ENCODE results near the gene RPL12. TPM values are rescaled to one million over a fixed set of nuclear protein-coding genes. Genes with fewer than 3 reads are reported as not detected.

The RPL12 gene
- total RNA-seq, 2 donors from 2014 or later, result 1,789 to 1,979 TPM

DNA sequence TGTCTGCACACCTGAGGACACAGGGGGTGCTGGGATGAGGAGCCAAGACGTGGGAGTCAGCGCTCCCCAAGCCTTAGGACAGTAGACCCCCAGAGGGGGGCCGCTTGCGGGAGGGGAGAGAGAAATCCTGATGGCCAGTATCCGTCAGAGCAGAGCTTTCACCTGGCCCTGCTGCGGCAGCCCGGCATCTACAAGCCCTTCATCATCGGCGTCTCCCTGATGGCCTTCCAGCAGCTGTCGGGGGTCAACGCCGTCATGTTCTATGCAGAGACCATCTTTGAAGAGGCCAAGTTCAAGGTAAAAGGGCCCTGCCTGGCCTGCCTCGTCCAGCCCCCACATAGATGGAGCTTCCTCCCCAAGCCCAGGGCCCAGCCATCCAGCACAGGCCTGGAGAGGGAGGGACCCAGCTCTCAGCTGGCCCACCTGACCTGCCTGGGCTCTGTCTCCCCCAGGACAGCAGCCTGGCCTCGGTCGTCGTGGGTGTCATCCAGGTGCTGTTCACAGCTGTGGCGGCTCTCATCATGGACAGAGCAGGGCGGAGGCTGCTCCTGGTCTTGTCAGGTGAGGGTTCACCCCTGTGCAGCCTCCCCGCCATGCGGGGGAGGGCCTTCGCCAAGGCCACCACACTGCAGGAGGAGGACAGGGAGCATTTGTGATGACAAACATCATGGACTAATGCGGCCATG lies 47.6 kb downstream of the RPL12 start:
- DNase-seq (ENCODE audit: low spot score in 2 of 2) (peak in 1 of 2 donors; percentile 49), ATAC-seq (no peak)
- Mint-ChIP-seq H3K9me3 (no peaks in the 10 kb centered on the region), H3K27ac (no peak overlapping the region), H3K36me3 (peaks cover 0 to 1% of the 10 kb centered on the region in 2 donors)

DNA sequence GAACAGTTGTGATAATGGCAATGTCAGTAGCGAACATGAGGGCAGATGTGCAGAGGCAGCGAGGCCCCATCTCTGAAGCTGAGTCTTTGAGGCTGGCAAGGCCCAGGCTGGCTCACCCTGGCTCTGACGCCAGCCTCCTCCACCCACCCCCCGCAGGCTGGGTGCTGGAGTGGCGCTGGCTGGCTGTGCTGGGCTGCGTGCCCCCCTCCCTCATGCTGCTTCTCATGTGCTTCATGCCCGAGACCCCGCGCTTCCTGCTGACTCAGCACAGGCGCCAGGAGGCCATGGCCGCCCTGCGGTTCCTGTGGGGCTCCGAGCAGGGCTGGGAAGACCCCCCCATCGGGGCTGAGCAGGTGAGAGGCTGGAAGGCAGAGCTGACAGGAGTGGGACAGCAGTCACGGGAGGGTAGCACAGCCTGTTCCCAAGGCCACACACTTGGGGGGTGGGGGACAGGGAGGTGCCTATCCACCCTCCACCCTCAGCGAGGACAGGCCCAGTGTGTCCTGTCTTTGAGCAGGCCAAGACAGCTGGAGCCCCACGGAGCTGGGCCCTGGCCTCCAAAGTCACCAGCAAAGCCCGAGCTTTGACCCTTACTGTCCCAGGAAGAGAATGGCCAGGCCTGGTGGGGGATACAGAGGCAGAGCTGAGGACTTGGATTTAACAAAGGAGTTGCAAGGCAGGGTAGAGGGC lies 48.7 kb downstream of the RPL12 start:
- Mint-ChIP-seq H3K27ac (no peak overlapping the region), H3K36me3 (peaks cover 0 to 8% of the 10 kb centered on the region in 2 donors), H3K9me3 (no peaks in the 10 kb centered on the region)
- ATAC-seq (no peak), DNase-seq (ENCODE audit: low spot score in 2 of 2) (peak in 1 of 2 donors; percentile 39)

DNA sequence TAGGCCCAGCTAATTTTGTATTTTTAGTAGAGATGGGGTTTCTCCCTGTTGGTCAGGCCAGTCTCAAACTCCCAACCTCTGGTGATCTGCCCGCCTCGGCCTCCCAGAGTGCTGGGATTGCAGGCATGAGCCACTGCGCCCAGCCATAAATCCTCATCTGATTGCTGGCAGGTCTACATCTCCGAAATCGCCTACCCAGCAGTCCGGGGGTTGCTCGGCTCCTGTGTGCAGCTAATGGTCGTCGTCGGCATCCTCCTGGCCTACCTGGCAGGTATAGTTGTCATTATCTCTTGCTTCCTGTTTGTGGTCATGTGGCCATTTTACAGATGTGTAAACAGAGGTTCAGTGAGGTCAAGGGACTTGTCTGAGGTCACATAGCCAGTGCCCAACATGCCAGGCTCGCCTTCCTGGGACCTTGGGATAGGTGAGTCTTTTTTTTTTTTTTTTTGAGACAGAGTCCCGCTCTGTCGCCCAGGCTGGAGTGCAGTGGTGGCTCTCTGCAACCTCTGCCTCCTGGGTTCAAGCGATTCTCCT lies 51.4 kb downstream of the RPL12 start:
- no peak for ATAC-seq
- Mint-ChIP-seq H3K27ac (no peak overlapping the region), H3K36me3 (peaks cover 0 to 8% of the 10 kb centered on the region in 2 donors), H3K9me3 (no peaks in the 10 kb centered on the region)
- no peak for DNase-seq (ENCODE audit: low spot score in 2 of 2)

DNA sequence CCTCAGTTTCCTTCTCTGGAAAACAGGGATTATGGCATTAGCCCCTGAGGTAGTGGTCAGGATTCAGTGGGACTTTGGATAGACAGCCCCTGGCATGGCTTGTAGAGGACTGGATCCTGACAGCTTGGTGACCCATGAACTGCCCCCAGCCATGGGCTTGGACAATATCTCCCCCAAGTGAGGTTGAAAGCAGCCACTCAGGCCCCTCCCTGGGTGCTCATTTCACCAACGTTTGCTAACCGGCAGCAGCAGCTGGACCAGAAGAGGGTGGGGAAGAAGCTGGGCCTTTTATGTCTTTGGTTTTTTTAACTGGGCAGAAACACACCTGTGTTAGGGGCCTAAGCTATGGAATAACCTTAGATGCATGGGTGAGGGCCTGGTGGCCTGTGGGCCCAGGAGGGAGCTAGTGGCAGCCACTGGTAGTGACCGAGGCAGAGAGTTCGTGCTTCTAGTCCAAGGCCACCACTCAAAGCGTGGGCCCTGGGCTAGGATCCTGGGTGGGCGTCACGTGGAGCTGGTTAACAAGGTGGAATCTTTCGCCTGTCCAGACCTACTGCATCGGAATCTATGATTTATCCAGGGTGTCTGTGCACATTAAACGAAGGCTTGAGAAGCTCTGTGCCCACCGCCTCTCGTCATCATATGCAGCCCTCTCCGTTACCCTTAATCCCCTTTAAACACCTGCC lies 52.3 kb downstream of the RPL12 start:
- Mint-ChIP-seq H3K9me3 (no peaks in the 10 kb centered on the region), H3K36me3 (peaks cover 0 to 8% of the 10 kb centered on the region in 2 donors), H3K27ac (no peak overlapping the region)
- DNase-seq (ENCODE audit: low spot score in 2 of 2) (no peak), ATAC-seq (no peak)

DNA sequence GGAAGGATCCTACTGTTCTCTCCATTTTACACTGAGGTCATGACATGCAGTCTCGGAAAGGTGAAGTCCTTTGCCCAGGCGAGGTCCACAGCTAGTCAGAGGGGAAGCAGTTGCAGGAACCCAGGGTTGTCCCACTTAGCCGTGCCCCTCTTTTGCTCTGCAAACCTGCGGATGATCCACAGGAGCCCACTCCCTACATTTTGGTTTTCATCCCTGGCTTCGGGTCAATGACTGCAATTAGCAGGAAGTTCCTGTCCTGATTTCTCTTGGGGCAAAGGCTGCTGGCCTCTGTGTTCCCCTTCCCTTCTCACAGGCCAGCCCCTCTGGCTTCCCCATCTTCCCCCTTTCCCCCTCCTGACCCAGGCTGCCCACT lies 52.9 kb downstream of the RPL12 start:
- no peak for ATAC-seq
- H3K36me3 Mint-ChIP-seq, result peaks cover 0 to 8% of the 10 kb centered on the region in 2 donors
- H3K9me3 Mint-ChIP-seq, result no peaks in the 10 kb centered on the region
- no peak for DNase-seq (ENCODE audit: low spot score in 2 of 2)
- no peak overlapping the region for H3K27ac Mint-ChIP-seq

Other genes starting within 250 kb of the RPL12 start
- gene GARNL3, start 186.6 kb downstream of the RPL12 start, total RNA-seq, result 1 to 10 TPM; 3.5 to 5.4 TPM
- gene SLC2A8, start 54.2 kb downstream of the RPL12 start, total RNA-seq, result 1 to 10 TPM; 1.4 to 1.7 TPM
- 10 to 100 TPM in 1 of 2 donors, 1 to 10 TPM in 1; 8.3 to 10.3 TPM for gene ZNF79, start 27.0 kb downstream of the RPL12 start, total RNA-seq
- 10 to 100 TPM; 20.1 to 24.4 TPM for gene LRSAM1, start 104 bp upstream of the RPL12 start, total RNA-seq
- 10 to 100 TPM; 11.4 to 28.0 TPM for gene STXBP1, start 160.9 kb upstream of the RPL12 start, total RNA-seq